Fibroblast of pulmonary artery (primary cell): ENCODE results near the gene TKT.

ENCODE experiments used
- DNase-seq: peaks from one replicate; pipeline ENCODE4 v3.0.0-alpha.2; 2010; ENCODE audit warnings: low read depth
- H3K4me3 ChIP-seq: replicated peaks from 2 replicates; pipeline ENCODE4 v1.5.1; 2011; ENCODE audit warnings: low read depth, mild to moderate bottlenecking, control low read depth, low read length, moderate library complexity
- CTCF ChIP-seq: IDR thresholded peaks from 2 replicates; pipeline ENCODE4 v1.5.1; 2011; ENCODE audit warnings: mild to moderate bottlenecking, control low read depth, low read length, inconsistent platforms; ENCODE audit errors: missing control alignments

Gene TKT

DNA sequence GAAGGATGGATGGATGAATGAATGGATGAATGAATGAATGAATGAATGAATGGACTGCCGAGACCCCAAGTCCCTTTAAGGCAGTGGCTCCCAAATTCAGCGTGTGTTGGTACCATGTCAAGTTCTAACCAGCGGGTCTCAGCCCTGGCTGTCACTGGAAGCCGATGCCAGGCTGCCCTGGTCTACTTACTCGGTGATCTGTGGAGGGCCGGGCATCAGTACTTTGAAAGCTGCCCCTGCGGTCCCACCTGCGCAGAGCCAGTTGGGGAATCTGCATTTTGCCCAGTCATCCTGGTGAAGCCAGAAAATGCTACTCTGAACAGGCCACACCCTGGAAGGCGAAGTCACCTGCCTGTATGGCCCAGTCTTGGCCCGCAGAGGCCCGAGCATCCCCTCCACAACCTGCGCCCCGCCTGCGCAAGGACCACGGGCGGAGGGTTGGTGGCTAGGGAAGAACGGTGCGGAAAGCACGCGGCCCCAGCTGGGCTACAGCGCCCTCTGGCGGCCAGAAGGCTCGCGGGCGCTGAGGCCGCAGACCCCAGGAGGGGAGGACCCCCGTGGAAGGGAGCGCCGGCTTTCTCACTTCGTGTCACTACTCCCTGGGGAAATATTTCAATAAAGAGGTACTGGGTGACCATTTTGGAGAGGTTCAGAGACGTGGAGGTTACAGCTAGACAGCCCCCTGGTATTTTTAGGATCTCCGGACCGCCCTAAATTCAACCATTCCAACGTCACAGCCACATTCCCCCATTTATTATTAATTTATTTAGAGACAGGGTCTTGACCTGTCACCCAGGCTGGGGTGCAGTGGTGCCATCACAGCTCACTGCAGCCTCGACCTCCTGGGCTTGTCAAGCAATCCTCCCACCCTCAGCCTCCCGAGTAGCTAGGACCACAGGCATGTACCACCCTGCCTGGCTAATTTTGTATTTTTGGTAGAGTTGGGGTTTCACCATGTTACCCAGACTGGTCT, 59.9 kb downstream of the TKT start:
- peak; percentile 49 for DNase-seq
- H3K4me3 ChIP-seq: no peak overlapping the region
- peak; percentile 94 for TF ChIP-seq CTCF

GRCh38 chr3:53195066-53195450, 60.8 kb downstream of the TKT start:
- no peak for DNase-seq

GRCh38 chr3:53194210-53195065, 61.4 kb downstream of the TKT start:
- no peak overlapping the region for H3K4me3 ChIP-seq
- DNase-seq: peak; percentile 61
- no peak for TF ChIP-seq CTCF

More at GRCh38 chr3:53195066-53195450, 60.8 kb downstream of the TKT start:
- H3K4me3 ChIP-seq: no peak overlapping the region
- TF ChIP-seq CTCF: no peak

DNA sequence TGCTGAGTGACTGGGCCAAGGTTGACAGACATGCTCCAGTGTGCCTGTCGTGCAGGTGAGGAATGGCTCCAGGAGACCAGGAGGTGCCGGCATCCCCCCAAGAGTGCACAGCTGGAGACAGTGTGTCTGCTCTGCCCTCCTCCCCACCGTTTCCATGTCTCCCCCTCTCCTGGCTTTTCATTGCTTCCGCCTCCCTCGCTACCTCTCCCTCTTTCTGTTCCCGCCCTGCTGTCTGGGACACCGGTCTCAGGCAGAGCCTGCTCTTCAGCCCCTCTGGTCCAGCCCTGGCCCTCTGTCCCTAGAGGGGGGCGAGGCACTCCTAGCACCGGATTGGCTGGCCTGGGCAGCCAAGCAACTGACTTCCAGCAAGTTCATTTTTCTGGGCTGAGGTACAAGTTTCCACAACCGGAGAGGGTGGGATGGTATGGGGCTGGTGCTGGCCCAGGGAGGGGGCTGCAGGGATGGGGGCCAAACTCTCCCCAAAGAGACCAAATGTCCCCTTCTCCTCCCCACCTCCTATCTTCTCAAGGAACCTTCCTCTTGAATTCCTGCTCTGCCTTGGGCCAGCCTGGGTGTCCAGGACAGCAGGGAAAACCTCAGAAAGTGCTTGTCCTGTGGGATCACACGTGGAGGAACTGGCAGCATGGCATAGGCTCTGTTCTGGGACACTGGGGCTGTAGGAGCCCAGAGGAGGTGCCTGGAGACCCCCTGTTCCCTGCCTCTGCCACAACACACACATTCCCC, 62.2 kb downstream of the TKT start:
- no peak overlapping the region for H3K4me3 ChIP-seq
- TF ChIP-seq CTCF: no peak
- DNase-seq: no peak

DNA sequence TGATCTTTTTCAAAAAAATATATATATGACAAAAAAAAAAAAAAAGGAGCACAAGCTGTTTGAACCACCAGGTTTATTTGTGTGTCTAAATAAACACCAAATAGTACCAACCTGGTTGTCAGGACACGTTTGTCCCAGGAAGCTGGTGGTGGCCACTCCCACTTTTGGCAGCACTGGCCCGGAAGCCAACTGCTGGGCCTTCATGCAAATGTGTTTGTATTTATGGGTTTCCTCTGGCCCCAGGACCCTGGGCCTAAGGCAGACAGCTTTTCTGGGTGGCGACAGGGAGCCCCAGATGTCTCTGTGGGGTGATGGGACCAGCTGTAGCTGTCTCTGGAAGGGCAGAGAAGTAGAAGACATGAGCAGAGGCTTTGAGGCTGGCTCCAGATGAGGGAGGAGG, 63.2 kb downstream of the TKT start:
- no peak for DNase-seq
- H3K4me3 ChIP-seq: no peak overlapping the region
- TF ChIP-seq CTCF: no peak

- no peak overlapping the region for H3K4me3 ChIP-seq
- no peak for DNase-seq
- TF ChIP-seq CTCF: no peak
Measured at GRCh38 chr3:53191836-53192480, 63.9 kb downstream of the TKT start.
